Measurements from ENCODE around the gene RPL36.

The RPL36 gene

GRCh38 chr19:5692723-5693194, 2.7 kb downstream of the RPL36 start:
- TF ChIP-seq Cebpa-rat (IDR thresholded peaks at IDR 0.05), result no peak
- Histone ChIP-seq H3K4me1 (peaks cover 11 to 29% (median 19%) of the 10 kb centered on the region in 10 experiments), H3K36me3 (peaks cover 55 to 67% (median 66%) of the 10 kb centered on the region in 11 experiments), H3K27ac (no peak overlapping the region), H3K9ac (peak overlapping the region in 10 of 11 experiments; percentile 87 to 99 (median 95); a peak in 18 of 22 replicates), H4K20me1 (peaks cover 73 to 79% (median 75%) of the 10 kb centered on the region in 11 experiments), H3K27me3 (no peaks in the 10 kb centered on the region), H3K9me3 (replicated peaks in 1 of 11) (no peaks in the 10 kb centered on the region), H3K4me2 (peak overlapping the region in 10 of 11 experiments; percentile 70 to 91 (median 84); a peak in 20 of 22 replicates), H3K4me3 (peak overlapping the region in 5 of 10 experiments; percentile 77 to 98 (median 95); a peak in 5 of 20 replicates)

- no peaks in the 10 kb centered on the region for H3K27me3 ChIP-seq
- H3K36me3 ChIP-seq, result peaks cover 61 to 74% (median 72%) of the 10 kb centered on the region in 11 experiments
- H4K20me1 ChIP-seq, result peaks cover 81 to 84% (median 82%) of the 10 kb centered on the region in 11 experiments
- no peak overlapping the region for H3K27ac ChIP-seq
- H3K4me2 ChIP-seq, result peak overlapping the region in 5 of 11 experiments; percentile 84 to 91 (median 85); a peak in 5 of 22 replicates
- H3K4me3 ChIP-seq, result no peak overlapping the region
- no peaks in the 10 kb centered on the region for H3K9me3 ChIP-seq (replicated peaks in 1 of 11)
- no peak for TF ChIP-seq Cebpa-rat (IDR thresholded peaks at IDR 0.05)
- peaks cover 16 to 35% (median 21%) of the 10 kb centered on the region in 10 experiments for H3K4me1 ChIP-seq
- peak overlapping the region in 9 of 11 experiments; percentile 29 to 98 (median 95); a peak in 12 of 22 replicates for H3K9ac ChIP-seq
Measured at GRCh38 chr19:5693195-5694166, 3.4 kb downstream of the RPL36 start.

- Histone ChIP-seq H3K4me2 (no peak overlapping the region), H3K27me3 (no peaks in the 10 kb centered on the region)
Measured at GRCh38 chr19:5694167-5694955, 4.3 kb downstream of the RPL36 start.

GRCh38 chr19:5694956-5695648, 5.0 kb downstream of the RPL36 start:
- Histone ChIP-seq H3K9ac (peak overlapping the region in 1 of 11 experiments; percentile 32; a peak in 1 of 22 replicates), H3K27ac (no peak overlapping the region), H3K27me3 (no peaks in the 10 kb centered on the region), H4K20me1 (peaks cover 97 to 100% (median 99%) of the 10 kb centered on the region in 11 experiments), H3K4me2 (no peak overlapping the region), H3K4me3 (no peak overlapping the region), H3K4me1 (peaks cover 24 to 48% (median 35%) of the 10 kb centered on the region in 10 experiments), H3K9me3 (replicated peaks in 1 of 11) (no peaks in the 10 kb centered on the region), H3K36me3 (peaks cover 72 to 90% (median 87%) of the 10 kb centered on the region in 11 experiments)
- TF ChIP-seq Cebpa-rat (IDR thresholded peaks at IDR 0.05), result no peak

More at GRCh38 chr19:5694167-5694955, 4.3 kb downstream of the RPL36 start:
- no peak for TF ChIP-seq Cebpa-rat (IDR thresholded peaks at IDR 0.05)
- H3K27ac ChIP-seq, result no peak overlapping the region
- H3K4me3 ChIP-seq, result no peak overlapping the region
- peaks cover 24 to 43% (median 30%) of the 10 kb centered on the region in 10 experiments for H3K4me1 ChIP-seq
- H3K9me3 ChIP-seq (replicated peaks in 1 of 11), result no peaks in the 10 kb centered on the region
- peaks cover 66 to 83% (median 81%) of the 10 kb centered on the region in 11 experiments for H3K36me3 ChIP-seq
- peaks cover 89 to 93% (median 91%) of the 10 kb centered on the region in 11 experiments for H4K20me1 ChIP-seq
- no peak overlapping the region for H3K9ac ChIP-seq

GRCh38 chr19:5695649-5696195, 5.6 kb downstream of the RPL36 start:
- H3K4me3 ChIP-seq, result no peak overlapping the region
- no peaks in the 10 kb centered on the region for H3K9me3 ChIP-seq (replicated peaks in 1 of 11)
- H3K4me2 ChIP-seq, result no peak overlapping the region
- peaks cover 79 to 95% (median 93%) of the 10 kb centered on the region in 11 experiments for H3K36me3 ChIP-seq
- H3K27ac ChIP-seq, result no peak overlapping the region
- TF ChIP-seq Cebpa-rat (IDR thresholded peaks at IDR 0.05), result no peak
- H3K9ac ChIP-seq, result peak overlapping the region in 1 of 11 experiments; percentile 32; a peak in 1 of 22 replicates
- peaks cover 99 to 100% (median 100%) of the 10 kb centered on the region in 11 experiments for H4K20me1 ChIP-seq
- peaks cover 24 to 48% (median 40%) of the 10 kb centered on the region in 10 experiments for H3K4me1 ChIP-seq
- no peaks in the 10 kb centered on the region for H3K27me3 ChIP-seq

GRCh38 chr19:5696196-5697021, 6.3 kb downstream of the RPL36 start:
- H3K27ac ChIP-seq, result no peak overlapping the region
- H3K36me3 ChIP-seq, result peaks cover 79 to 95% (median 93%) of the 10 kb centered on the region in 11 experiments

More at GRCh38 chr19:5696196-5697021, 6.3 kb downstream of the RPL36 start:
- TF ChIP-seq Cebpa-rat (IDR thresholded peaks at IDR 0.05), result no peak
- no peaks in the 10 kb centered on the region for H3K27me3 ChIP-seq
- no peak overlapping the region for H3K4me2 ChIP-seq
- no peak overlapping the region; a peak in 1 of 22 replicates for H3K9ac ChIP-seq
- peaks cover 0 to 5% (median 0%) of the 10 kb centered on the region in 11 experiments; a peak in 3 of 22 replicates for H3K9me3 ChIP-seq (replicated peaks in 1 of 11)
- H3K4me3 ChIP-seq, result no peak overlapping the region
- peaks cover 24 to 49% (median 42%) of the 10 kb centered on the region in 10 experiments for H3K4me1 ChIP-seq
- H4K20me1 ChIP-seq, result peaks cover 92 to 100% (median 98%) of the 10 kb centered on the region in 11 experiments
